GM12801 (cell line): ENCODE results near the gene PGLYRP3.

Experiments
- CTCF ChIP-seq: IDR thresholded peaks from one replicate; pipeline ENCODE4 v1.5.1; 2011; ENCODE audit warnings: control low read depth; ENCODE audit not compliant: insufficient read length; ENCODE audit errors: extremely low read depth

The PGLYRP3 gene

GRCh38 chr1:153293480-153293775, 19.3 kb downstream of the PGLYRP3 start:
- no peak for TF ChIP-seq CTCF

- no peak for TF ChIP-seq CTCF
Observed at GRCh38 chr1:153292740-153293479, 19.8 kb downstream of the PGLYRP3 start.

GRCh38 chr1:153292185-153292584, 20.6 kb downstream of the PGLYRP3 start:
- TF ChIP-seq CTCF, result no peak

DNA sequence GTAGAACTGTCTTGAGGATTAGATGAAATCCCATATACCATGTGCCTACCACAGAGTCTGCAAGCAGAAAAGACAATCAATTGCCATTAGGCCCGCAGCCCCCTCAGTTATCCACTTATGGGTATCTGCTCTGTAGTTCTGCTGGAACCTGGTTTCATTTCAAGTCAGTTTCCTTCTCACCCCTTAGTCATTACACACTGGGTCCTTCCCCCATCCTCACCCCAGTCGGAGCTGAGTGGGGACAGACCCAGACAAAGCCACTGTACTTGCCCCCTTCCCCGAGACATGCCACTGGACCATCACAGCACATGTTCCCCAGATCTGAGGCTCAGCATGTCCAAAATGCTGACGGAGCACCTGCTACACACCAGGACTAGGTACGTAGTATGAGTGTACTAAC, 21.2 kb downstream of the PGLYRP3 start:
- no peak for TF ChIP-seq CTCF

- no peak for TF ChIP-seq CTCF
Observed at GRCh38 chr1:153288634-153289275, 24.0 kb downstream of the PGLYRP3 start.

DNA sequence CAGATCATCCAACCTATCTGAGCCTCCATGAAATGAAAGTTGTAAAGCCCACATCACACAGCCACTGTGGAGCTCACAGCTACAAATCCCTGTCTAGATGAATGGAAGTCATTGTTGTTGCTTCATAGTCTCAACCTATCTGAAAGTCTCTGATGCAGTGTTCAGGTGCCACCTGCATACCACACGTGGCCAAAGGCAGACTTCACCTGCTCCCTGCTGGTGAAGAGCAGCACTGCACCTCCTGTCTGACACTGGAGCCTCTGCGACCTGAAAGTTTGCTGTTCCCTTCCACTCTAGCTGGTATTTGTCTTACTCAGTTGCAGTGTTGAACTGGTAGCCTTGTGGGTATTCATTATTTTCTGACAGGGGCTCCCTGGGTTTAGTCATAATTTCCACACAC, 34.9 kb downstream of the PGLYRP3 start:
- peak; percentile 66 for TF ChIP-seq CTCF

GRCh38 chr1:153272186-153272585, 40.6 kb downstream of the PGLYRP3 start:
- no peak for TF ChIP-seq CTCF
